Caco-2 (cell line): ENCODE data around the gene MUC6. TPM values are rescaled to one million over a fixed set of nuclear protein-coding genes. Genes with fewer than 3 reads are reported as not detected.

Source experiments
- BruUV-seq: library from RNA; stranded (reverse); fragments of 400-500 nt; replicated peaks from 2 replicates; lab custom pipeline; 2021; lab: Mats Ljungman, UMichigan
- CTCF ChIA-PET: fragments of 300-600 bp; sonication (Branson Sonifier 250); formaldehyde crosslinking; loops from one replicate; lab custom pipeline; 2022; ENCODE audit warnings: antibody characterized with exemption; lab: Charles Lee
- POLR2A ChIA-PET: fragments of 300-600 bp; sonication (Branson Sonifier 250); formaldehyde crosslinking; loops from one replicate; lab custom pipeline; 2022; ENCODE audit warnings: antibody characterized with exemption; lab: Charles Lee
- DNase-seq, 2 experiments: peaks; one replicate each; pipeline versions ENCODE4 v3.0.0 to v3.0.0-alpha.2; 2020 to 2022
- H3K27me3 ChIP-seq: replicated peaks from 2 replicates; pipeline ENCODE4 v1.6.0; 2011; ENCODE audit warnings: low read length; ENCODE audit not compliant: control insufficient read depth, insufficient read depth
- H3K36me3 ChIP-seq: 2 replicates; pipeline ENCODE4 v1.5.1; 2011; ENCODE audit warnings: low read length; ENCODE audit not compliant: control insufficient read depth, insufficient read depth
- H3K4me1 ChIP-seq: fragments of 250-450 bp; sonication (Bioruptor Pico); 2 replicates; pipeline ENCODE4 v1.5.1; 2020; ENCODE audit warnings: mild to moderate bottlenecking
- H3K4me3 ChIP-seq: 2 replicates; pipeline ENCODE4 v1.5.1; 2011; ENCODE audit warnings: low read depth, mild to moderate bottlenecking, control low read depth, low read length
- H3K9me3 ChIP-seq: fragments of 250-450 bp; sonication (Bioruptor Pico); 2 replicates; pipeline ENCODE4 v1.5.1; 2020; ENCODE audit warnings: mild to moderate bottlenecking, moderate library complexity
- H3K27ac Mint-ChIP-seq: one replicate; pipeline ENCODE4 v1.8.0; 2022; ENCODE audit warnings: mixed read lengths; ENCODE audit not compliant: unreplicated experiment
- H3K27me3 Mint-ChIP-seq: one replicate; pipeline ENCODE4 v1.8.0; 2022; ENCODE audit warnings: mixed read lengths; ENCODE audit not compliant: insufficient read depth, unreplicated experiment
- H3K36me3 Mint-ChIP-seq: one replicate; pipeline ENCODE4 v1.8.0; 2022; ENCODE audit warnings: mild to moderate bottlenecking, mixed read lengths; ENCODE audit not compliant: insufficient read depth, unreplicated experiment
- H3K4me1 Mint-ChIP-seq: one replicate; pipeline ENCODE4 v1.8.0; 2022; ENCODE audit warnings: low read depth, mixed read lengths; ENCODE audit not compliant: unreplicated experiment
- H3K4me3 Mint-ChIP-seq: one replicate; pipeline ENCODE4 v1.8.0; 2022; ENCODE audit warnings: mild to moderate bottlenecking, moderate library complexity, mixed read lengths; ENCODE audit not compliant: unreplicated experiment
- H3K9me3 Mint-ChIP-seq: one replicate; pipeline ENCODE4 v1.8.0; 2022; ENCODE audit warnings: mixed read lengths; ENCODE audit not compliant: unreplicated experiment
- intact Hi-C: fragments of 100-400 bp; cut with micrococcal nuclease; formaldehyde crosslinking; loops from one replicate; pipeline ENCODE4 v1.10.0; 2022; ENCODE audit not compliant: unreplicated experiment
- total RNA-seq: library from RNA; stranded (reverse); gene quantifications from 2 replicates; pipeline ENCODE4 v1.2.3, GENCODE V29; 2022
- TF ChIP-seq, protein P1 (sequence below), 2 experiments: fragments of 200-600 bp in 1 of 2; IDR thresholded peaks; 1 replicate in 1 of 2; 2 replicates in 1 of 2; pipeline versions ENCODE4 v1.5.1 to v1.8.0; 2011 to 2022; ENCODE audit warnings: antibody characterized with exemption in 1 of 2, control low read depth in 1 of 2, inconsistent platforms in 1 of 2, low read depth in 1 of 2, low read length in 1 of 2, mild to moderate bottlenecking in 1 of 2, moderate library complexity in 1 of 2; ENCODE audit not compliant: insufficient read depth in 1 of 2, severe bottlenecking in 1 of 2, unreplicated experiment in 1 of 2

Gene MUC6
- total RNA-seq, 1 experiment from 2014 or later = not detected

DNA sequence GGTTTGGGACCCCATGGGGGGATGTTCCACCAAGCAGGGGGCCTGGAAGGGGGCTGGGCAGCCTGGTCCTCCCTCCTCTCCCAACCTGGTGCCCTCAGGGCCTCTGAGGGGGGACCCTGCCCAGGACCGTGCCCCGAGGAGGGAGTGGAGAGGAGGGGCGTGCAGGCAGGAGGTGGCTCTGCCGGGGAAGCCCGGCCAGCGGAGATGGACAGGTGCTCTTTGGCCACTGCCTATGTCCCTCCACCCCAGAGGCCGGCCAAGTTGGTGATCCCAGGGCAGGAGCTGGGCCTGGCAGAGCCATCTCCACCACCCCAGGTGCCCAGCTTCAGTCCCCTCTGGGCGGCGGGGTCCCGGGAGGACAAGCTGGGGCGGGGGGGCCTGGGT, 40.5 kb upstream of the MUC6 start:
- H3K27me3 Mint-ChIP-seq = no peaks in the 10 kb centered on the region
- peak in 1 of 2 experiments; percentile 31 for DNase-seq
- no peak overlapping the region for H3K4me3 ChIP-seq
- no peaks in the 10 kb centered on the region for H3K4me1 Mint-ChIP-seq
- TF ChIP-seq, protein P1, sequence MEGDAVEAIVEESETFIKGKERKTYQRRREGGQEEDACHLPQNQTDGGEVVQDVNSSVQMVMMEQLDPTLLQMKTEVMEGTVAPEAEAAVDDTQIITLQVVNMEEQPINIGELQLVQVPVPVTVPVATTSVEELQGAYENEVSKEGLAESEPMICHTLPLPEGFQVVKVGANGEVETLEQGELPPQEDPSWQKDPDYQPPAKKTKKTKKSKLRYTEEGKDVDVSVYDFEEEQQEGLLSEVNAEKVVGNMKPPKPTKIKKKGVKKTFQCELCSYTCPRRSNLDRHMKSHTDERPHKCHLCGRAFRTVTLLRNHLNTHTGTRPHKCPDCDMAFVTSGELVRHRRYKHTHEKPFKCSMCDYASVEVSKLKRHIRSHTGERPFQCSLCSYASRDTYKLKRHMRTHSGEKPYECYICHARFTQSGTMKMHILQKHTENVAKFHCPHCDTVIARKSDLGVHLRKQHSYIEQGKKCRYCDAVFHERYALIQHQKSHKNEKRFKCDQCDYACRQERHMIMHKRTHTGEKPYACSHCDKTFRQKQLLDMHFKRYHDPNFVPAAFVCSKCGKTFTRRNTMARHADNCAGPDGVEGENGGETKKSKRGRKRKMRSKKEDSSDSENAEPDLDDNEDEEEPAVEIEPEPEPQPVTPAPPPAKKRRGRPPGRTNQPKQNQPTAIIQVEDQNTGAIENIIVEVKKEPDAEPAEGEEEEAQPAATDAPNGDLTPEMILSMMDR (IDR thresholded peaks at IDR 0.05; ENCODE audit: insufficient read depth in 1 of 2, low read depth in 1 of 2, low read length in 1 of 2, severe bottlenecking in 1 of 2, unreplicated experiment in 1 of 2) = no peak
- H3K36me3 ChIP-seq = no peaks in the 10 kb centered on the region
- no peak overlapping the region for H3K4me3 Mint-ChIP-seq
- intact Hi-C loops = no loop called here
- H3K27me3 ChIP-seq = no peaks in the 10 kb centered on the region
- no peaks in the 10 kb centered on the region for H3K9me3 Mint-ChIP-seq
- no peaks in the 10 kb centered on the region for H3K9me3 ChIP-seq
- BruUV-seq = no TSS peak
- CTCF ChIA-PET = no interaction called here
- H3K36me3 Mint-ChIP-seq = no peaks in the 10 kb centered on the region
- POLR2A ChIA-PET = no interaction called here
- H3K4me1 ChIP-seq = no peaks in the 10 kb centered on the region
- no peak overlapping the region for H3K27ac Mint-ChIP-seq

DNA sequence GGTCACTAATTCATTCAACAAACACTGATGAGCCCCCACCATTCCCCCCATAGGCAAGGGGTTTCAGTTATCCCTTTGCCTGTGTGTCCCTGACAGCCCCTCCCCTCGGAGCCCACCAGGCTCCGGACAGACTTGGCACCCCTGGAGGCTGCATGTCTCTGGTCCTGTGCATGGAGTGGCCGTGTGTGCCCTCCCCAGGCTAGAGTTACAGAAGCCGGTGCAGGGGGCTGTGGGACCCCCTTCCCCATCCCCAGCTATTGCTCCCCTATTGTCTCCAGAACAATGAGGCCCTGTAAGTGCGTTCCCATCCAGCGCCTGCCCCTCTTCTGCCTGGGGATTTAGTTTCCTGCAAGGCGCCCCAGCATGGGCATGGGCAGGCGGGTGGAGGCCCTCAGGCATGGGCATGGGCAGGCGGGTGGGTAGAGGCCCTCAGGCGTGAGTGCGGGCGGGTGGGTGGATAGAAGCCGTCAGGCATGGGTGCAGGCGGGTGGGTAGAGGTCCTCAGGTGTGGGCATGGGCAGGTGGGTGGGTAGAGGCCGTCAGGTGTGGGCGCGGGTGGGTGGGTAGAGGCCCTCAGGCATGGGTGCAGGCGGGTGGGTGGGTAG, 39.6 kb upstream of the MUC6 start:
- H3K27me3 Mint-ChIP-seq = no peaks in the 10 kb centered on the region
- TF ChIP-seq, protein P1 (IDR thresholded peaks at IDR 0.05; ENCODE audit: insufficient read depth in 1 of 2, low read depth in 1 of 2, low read length in 1 of 2, severe bottlenecking in 1 of 2, unreplicated experiment in 1 of 2) = no peak
- Histone ChIP-seq H3K4me1 (no peaks in the 10 kb centered on the region), H3K27me3 (no peaks in the 10 kb centered on the region), H3K4me3 (no peak overlapping the region), H3K9me3 (no peaks in the 10 kb centered on the region), H3K36me3 (no peaks in the 10 kb centered on the region)
- H3K4me3 Mint-ChIP-seq = no peak overlapping the region
- intact Hi-C loops = no loop called here
- H3K36me3 Mint-ChIP-seq = no peaks in the 10 kb centered on the region
- H3K4me1 Mint-ChIP-seq = no peaks in the 10 kb centered on the region
- POLR2A ChIA-PET = no interaction called here
- peak in 1 of 2 experiments; percentile 23 for DNase-seq
- CTCF ChIA-PET = no interaction called here
- no TSS peak for BruUV-seq
- H3K27ac Mint-ChIP-seq = no peak overlapping the region
- no peaks in the 10 kb centered on the region for H3K9me3 Mint-ChIP-seq

DNA sequence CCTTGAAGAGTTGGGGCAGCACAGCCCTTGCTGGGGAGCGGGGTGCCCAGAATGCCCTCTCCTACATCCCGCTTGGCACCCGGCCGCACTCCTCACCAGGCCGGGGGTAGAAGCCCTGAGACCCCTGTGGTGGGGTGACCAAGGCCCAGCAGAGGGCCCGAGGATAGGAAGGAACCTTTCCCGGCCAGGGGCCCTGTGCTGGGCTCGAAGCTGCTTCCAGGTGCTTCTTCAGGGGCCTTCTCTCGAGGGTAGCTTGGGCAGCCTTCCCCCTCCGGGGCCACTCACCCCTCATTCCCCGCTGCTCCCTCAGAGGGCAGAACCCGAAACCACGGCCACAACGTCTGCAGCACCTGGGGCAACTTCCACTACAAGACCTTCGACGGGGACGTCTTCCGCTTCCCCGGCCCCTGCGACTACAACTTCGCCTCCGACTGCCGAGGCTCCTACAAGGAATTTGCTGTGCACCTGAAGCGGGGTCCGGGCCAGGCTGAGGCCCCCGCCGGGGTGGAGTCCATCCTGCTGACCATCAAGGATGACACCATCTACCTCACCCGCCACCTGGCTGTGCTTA, 38.9 kb upstream of the MUC6 start:
- Mint-ChIP-seq H3K4me1 (no peaks in the 10 kb centered on the region), H3K4me3 (no peak overlapping the region), H3K27ac (no peak overlapping the region), H3K27me3 (no peaks in the 10 kb centered on the region), H3K36me3 (no peaks in the 10 kb centered on the region), H3K9me3 (peaks cover 2% of the 10 kb centered on the region)
- Histone ChIP-seq H3K9me3 (no peaks in the 10 kb centered on the region), H3K4me3 (no peak overlapping the region), H3K4me1 (no peaks in the 10 kb centered on the region), H3K36me3 (no peaks in the 10 kb centered on the region), H3K27me3 (no peaks in the 10 kb centered on the region)
- BruUV-seq = no TSS peak
- TF ChIP-seq, protein P1 (IDR thresholded peaks at IDR 0.05; ENCODE audit: insufficient read depth in 1 of 2, low read depth in 1 of 2, low read length in 1 of 2, severe bottlenecking in 1 of 2, unreplicated experiment in 1 of 2) = no peak
- DNase-seq = peak in 1 of 2 experiments; percentile 25
- intact Hi-C loops = no loop called here
- POLR2A ChIA-PET = no interaction called here
- CTCF ChIA-PET = interaction anchor here (0.6 kb wide), 1 partner anchor 208 kb away, joined by 4 read pairs; no protein-coding TSS in a partner anchor
